ENCODE data around the gene MPRIP. TPM values are rescaled to one million over a fixed set of nuclear protein-coding genes. Genes with fewer than 3 reads are reported as not detected.

The MPRIP gene
- total RNA-seq, 2 donors from 2014 or later: 359 to 405 TPM

GRCh38 chr17:17111401-17112393 is 69.4 kb downstream of the MPRIP start:
- no peak for DNase-seq (ENCODE audit: low spot score)
- intact Hi-C loops (cut with DNase I): no loop called here

- intact Hi-C loops (cut with DNase I): no loop called here
- DNase-seq (ENCODE audit: low spot score): no peak
Observed at GRCh38 chr17:17112628-17113200, 70.5 kb downstream of the MPRIP start.

- DNase-seq (ENCODE audit: low spot score): no peak
- intact Hi-C loops (cut with DNase I): no loop called here
Observed at GRCh38 chr17:17114592-17115225, 72.5 kb downstream of the MPRIP start.

- intact Hi-C loops (cut with DNase I): no loop called here
- DNase-seq (ENCODE audit: low spot score): no peak
Observed at GRCh38 chr17:17115620-17116019, 73.4 kb downstream of the MPRIP start.

- DNase-seq (ENCODE audit: low spot score): no peak
- intact Hi-C loops (cut with DNase I): no loop called here
Observed at GRCh38 chr17:17116406-17116805, 74.1 kb downstream of the MPRIP start.

GRCh38 chr17:17117923-17118322 is 75.7 kb downstream of the MPRIP start:
- intact Hi-C loops (cut with DNase I): no loop called here

GRCh38 chr17:17118399-17118798 is 76.1 kb downstream of the MPRIP start:
- no peak for DNase-seq (ENCODE audit: low spot score)
- intact Hi-C loops (cut with DNase I): no loop called here

More at GRCh38 chr17:17117923-17118322, 75.7 kb downstream of the MPRIP start:
- DNase-seq (ENCODE audit: low spot score): no peak

- intact Hi-C loops (cut with DNase I): no loop called here
- DNase-seq (ENCODE audit: low spot score): no peak
Observed at GRCh38 chr17:17119106-17119505, 76.8 kb downstream of the MPRIP start.

- DNase-seq (ENCODE audit: low spot score): no peak
Observed at GRCh38 chr17:17119533-17119932, 77.3 kb downstream of the MPRIP start.

GRCh38 chr17:17120294-17120693 is 78.0 kb downstream of the MPRIP start:
- no peak for DNase-seq (ENCODE audit: low spot score)
- intact Hi-C loops (cut with DNase I): loop anchor here in 1 of 2 donors (10.0 kb wide), 1 partner anchor 115 kb away; no protein-coding TSS in a partner anchor

More at GRCh38 chr17:17119533-17119932, 77.3 kb downstream of the MPRIP start:
- intact Hi-C loops (cut with DNase I): no loop called here

- no peak for DNase-seq (ENCODE audit: low spot score)
- intact Hi-C loops (cut with DNase I): loop anchor here in 1 of 2 donors (10.0 kb wide), 1 partner anchor 116 kb away; no protein-coding TSS in a partner anchor
Observed at GRCh38 chr17:17120701-17121100, 78.4 kb downstream of the MPRIP start.

GRCh38 chr17:17121162-17121561 is 78.9 kb downstream of the MPRIP start:
- DNase-seq (ENCODE audit: low spot score): no peak
- intact Hi-C loops (cut with DNase I): loop anchor here in 1 of 2 donors (10.0 kb wide), 1 partner anchor 116 kb away; no protein-coding TSS in a partner anchor

GRCh38 chr17:17122781-17123483 is 80.7 kb downstream of the MPRIP start:
- no peak for DNase-seq (ENCODE audit: low spot score)
- intact Hi-C loops (cut with DNase I): loop anchor here in 1 of 2 donors (10.0 kb wide), 1 partner anchor 118 kb away; no protein-coding TSS in a partner anchor

GRCh38 chr17:17124341-17124740 is 82.1 kb downstream of the MPRIP start:
- DNase-seq (ENCODE audit: low spot score): no peak

GRCh38 chr17:17125136-17126084 is 83.2 kb downstream of the MPRIP start:
- no peak for DNase-seq (ENCODE audit: low spot score)
- intact Hi-C loops (cut with DNase I): loop anchor here in 1 of 2 donors (10.0 kb wide), 1 partner anchor 121 kb away; no protein-coding TSS in a partner anchor

More at GRCh38 chr17:17124341-17124740, 82.1 kb downstream of the MPRIP start:
- intact Hi-C loops (cut with DNase I): loop anchor here in 1 of 2 donors (1.0 to 10.0 kb wide), 2 partner anchors 45 to 120 kb away; no protein-coding TSS in a partner anchor

- DNase-seq (ENCODE audit: low spot score): no peak
- intact Hi-C loops (cut with DNase I): loop anchor here in 1 of 2 donors (10.0 kb wide), 1 partner anchor 122 kb away; no protein-coding TSS in a partner anchor
Observed at GRCh38 chr17:17126131-17127110, 84.2 kb downstream of the MPRIP start.
